ENCODE results near the gene LLCFC1. TPM values are rescaled to one million over a fixed set of nuclear protein-coding genes. Genes with fewer than 3 reads are reported as not detected.

The LLCFC1 gene
- total RNA-seq, 1 experiment from 2014 or later: not detected

DNA sequence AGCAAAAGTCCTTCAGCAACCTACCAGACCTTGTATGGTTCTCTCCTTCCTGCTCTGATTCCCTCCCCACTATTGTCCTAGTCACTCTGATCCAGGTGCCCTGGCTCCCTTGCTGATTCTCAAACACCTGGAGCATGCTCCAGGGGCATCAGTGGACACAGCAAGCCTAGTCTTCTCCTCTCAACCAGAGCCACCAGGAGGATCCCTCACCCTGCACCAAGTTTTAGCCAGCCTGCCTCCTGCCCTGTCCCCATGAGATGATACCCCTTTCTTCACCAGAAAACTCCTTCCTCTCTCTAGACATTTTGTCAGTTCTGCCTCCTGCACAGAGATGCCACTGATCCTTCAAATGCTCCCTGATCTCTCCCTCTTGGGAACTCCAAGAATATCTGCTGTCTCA lies 11.0 kb downstream of the LLCFC1 start:
- H3K4me1 ChIP-seq (ENCODE audit: insufficient read depth, low read length, poor library complexity, severe bottlenecking): no peaks in the 10 kb centered on the region
- H3K36me3 ChIP-seq (ENCODE audit: insufficient read depth, low read length, poor library complexity, severe bottlenecking): no peaks in the 10 kb centered on the region
- DNase-seq (ENCODE audit: low spot score): no peak
- ChIA-PET POLR2A (ENCODE audit: low non-redundant PET) (no interaction called here), CTCF (no interaction called here)
- intact Hi-C loops (cut with micrococcal nuclease; ENCODE audit: unreplicated experiment): no loop called here
- no peak for TF ChIP-seq EZH2 (IDR thresholded peaks at IDR 0.05; ENCODE audit: borderline replicate concordance, low read depth, low read length, poor library complexity, severe bottlenecking)
- TF ChIP-seq, protein P1, sequence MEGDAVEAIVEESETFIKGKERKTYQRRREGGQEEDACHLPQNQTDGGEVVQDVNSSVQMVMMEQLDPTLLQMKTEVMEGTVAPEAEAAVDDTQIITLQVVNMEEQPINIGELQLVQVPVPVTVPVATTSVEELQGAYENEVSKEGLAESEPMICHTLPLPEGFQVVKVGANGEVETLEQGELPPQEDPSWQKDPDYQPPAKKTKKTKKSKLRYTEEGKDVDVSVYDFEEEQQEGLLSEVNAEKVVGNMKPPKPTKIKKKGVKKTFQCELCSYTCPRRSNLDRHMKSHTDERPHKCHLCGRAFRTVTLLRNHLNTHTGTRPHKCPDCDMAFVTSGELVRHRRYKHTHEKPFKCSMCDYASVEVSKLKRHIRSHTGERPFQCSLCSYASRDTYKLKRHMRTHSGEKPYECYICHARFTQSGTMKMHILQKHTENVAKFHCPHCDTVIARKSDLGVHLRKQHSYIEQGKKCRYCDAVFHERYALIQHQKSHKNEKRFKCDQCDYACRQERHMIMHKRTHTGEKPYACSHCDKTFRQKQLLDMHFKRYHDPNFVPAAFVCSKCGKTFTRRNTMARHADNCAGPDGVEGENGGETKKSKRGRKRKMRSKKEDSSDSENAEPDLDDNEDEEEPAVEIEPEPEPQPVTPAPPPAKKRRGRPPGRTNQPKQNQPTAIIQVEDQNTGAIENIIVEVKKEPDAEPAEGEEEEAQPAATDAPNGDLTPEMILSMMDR (conservative IDR thresholded peaks at IDR 0.05; ENCODE audit: low read depth, low read length): no peak
- H3K27me3 ChIP-seq (replicated peaks; ENCODE audit: insufficient read depth, low read depth, low read length, poor library complexity): peaks cover 2% of the 10 kb centered on the region
- H3K9me3 ChIP-seq (ENCODE audit: low read depth, low read length, poor library complexity, severe bottlenecking): no peaks in the 10 kb centered on the region
- BruUV-seq (replicated peaks): no TSS peak
- no peak overlapping the region for H3K27ac ChIP-seq (ENCODE audit: low read depth, low read length, poor library complexity, severe bottlenecking)
- H3K4me3 ChIP-seq (ENCODE audit: low read depth, low read length, poor library complexity, severe bottlenecking): no peak overlapping the region

DNA sequence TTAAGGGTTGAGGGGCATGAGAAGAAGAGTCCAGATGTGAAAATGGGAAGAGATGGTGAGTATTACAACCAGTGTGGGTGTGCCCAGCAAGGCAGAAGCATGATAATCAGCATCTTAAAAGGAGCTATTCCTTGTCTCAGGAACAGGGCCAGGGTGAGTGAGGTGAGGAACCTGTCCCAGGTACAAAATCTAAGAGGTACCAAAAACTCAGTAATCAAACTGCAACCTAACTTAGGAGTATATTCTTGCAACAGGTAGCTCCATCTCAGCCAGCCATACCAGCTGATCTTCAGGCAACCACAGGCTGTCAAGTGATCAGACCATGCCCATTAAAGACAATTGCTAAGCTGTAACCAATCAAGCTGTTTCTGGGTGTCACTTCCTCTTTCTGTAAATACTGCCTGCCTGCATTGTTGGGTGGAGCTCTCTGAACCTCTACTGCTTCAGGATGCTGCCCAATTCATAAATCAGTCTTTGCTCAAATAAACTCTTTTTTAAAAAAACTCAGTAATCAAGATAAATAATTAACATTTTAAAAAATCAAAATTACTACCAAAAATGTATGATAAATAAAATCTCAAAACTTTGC lies 15.5 kb downstream of the LLCFC1 start:
- Histone ChIP-seq H3K27me3 (replicated peaks; ENCODE audit: insufficient read depth, low read depth, low read length, poor library complexity) (peaks cover 3% of the 10 kb centered on the region), H3K9me3 (ENCODE audit: low read depth, low read length, poor library complexity, severe bottlenecking) (no peaks in the 10 kb centered on the region), H3K4me3 (ENCODE audit: low read depth, low read length, poor library complexity, severe bottlenecking) (no peak overlapping the region), H3K4me1 (ENCODE audit: insufficient read depth, low read length, poor library complexity, severe bottlenecking) (no peaks in the 10 kb centered on the region), H3K27ac (ENCODE audit: low read depth, low read length, poor library complexity, severe bottlenecking) (no peak overlapping the region), H3K36me3 (ENCODE audit: insufficient read depth, low read length, poor library complexity, severe bottlenecking) (no peaks in the 10 kb centered on the region)
- ChIA-PET CTCF (no interaction called here), POLR2A (ENCODE audit: low non-redundant PET) (no interaction called here)
- intact Hi-C loops (cut with micrococcal nuclease; ENCODE audit: unreplicated experiment): no loop called here
- no TSS peak for BruUV-seq (replicated peaks)
- DNase-seq (ENCODE audit: low spot score): no peak
- no peak for TF ChIP-seq EZH2 (IDR thresholded peaks at IDR 0.05; ENCODE audit: borderline replicate concordance, low read depth, low read length, poor library complexity, severe bottlenecking)
- TF ChIP-seq, protein P1 (conservative IDR thresholded peaks at IDR 0.05; ENCODE audit: low read depth, low read length): no peak

DNA sequence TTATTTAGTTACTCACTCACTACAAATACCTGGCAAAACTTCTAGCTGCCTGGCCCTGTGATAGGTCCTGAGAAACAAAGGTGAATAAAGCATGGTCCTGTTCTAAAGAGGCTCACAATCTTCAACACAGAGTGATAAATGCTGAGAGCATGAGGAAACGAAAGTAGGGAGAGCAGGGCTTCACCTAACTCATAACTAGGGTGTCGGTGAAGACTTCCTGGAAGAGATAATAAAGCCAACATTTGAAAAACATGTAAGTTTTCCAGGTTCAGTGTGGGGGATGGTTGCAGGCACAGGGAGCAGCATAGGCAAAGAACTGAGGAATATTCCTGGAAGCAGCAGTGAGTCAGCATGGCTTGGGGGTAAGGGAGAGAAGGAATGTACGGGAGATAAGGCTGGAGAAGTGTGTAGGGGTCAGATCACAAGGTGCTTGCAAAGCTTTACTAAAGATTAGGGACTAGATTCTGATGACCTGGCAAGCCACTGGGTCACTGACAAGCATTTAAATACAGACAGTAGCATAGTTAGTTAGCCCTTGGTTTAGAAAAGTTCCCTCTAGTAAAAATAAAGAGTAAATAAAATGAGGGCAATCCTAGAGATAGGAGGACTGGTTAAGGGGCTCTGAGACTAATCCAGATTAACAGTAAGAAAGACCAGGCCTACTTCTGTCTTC lies 17.8 kb downstream of the LLCFC1 start:
- Histone ChIP-seq H3K36me3 (ENCODE audit: insufficient read depth, low read length, poor library complexity, severe bottlenecking) (no peaks in the 10 kb centered on the region), H3K27me3 (replicated peaks; ENCODE audit: insufficient read depth, low read depth, low read length, poor library complexity) (peaks cover 3% of the 10 kb centered on the region), H3K4me3 (ENCODE audit: low read depth, low read length, poor library complexity, severe bottlenecking) (no peak overlapping the region), H3K4me1 (ENCODE audit: insufficient read depth, low read length, poor library complexity, severe bottlenecking) (no peaks in the 10 kb centered on the region), H3K9me3 (ENCODE audit: low read depth, low read length, poor library complexity, severe bottlenecking) (no peaks in the 10 kb centered on the region), H3K27ac (ENCODE audit: low read depth, low read length, poor library complexity, severe bottlenecking) (no peak overlapping the region)
- BruUV-seq (replicated peaks): no TSS peak
- TF ChIP-seq EZH2 (IDR thresholded peaks at IDR 0.05; ENCODE audit: borderline replicate concordance, low read depth, low read length, poor library complexity, severe bottlenecking): no peak
- TF ChIP-seq, protein P1 (conservative IDR thresholded peaks at IDR 0.05; ENCODE audit: low read depth, low read length): no peak
- DNase-seq (ENCODE audit: low spot score): no peak
- intact Hi-C loops (cut with micrococcal nuclease; ENCODE audit: unreplicated experiment): no loop called here
- ChIA-PET POLR2A (ENCODE audit: low non-redundant PET) (no interaction called here), CTCF (no interaction called here)
